ENCODE data around the gene C18orf54. TPM values are rescaled to one million over a fixed set of nuclear protein-coding genes. Genes with fewer than 3 reads are reported as not detected.

Gene C18orf54
- total and polyA plus RNA-seq, 2 donors (not counting 1 experiment from before 2014, with no cell fraction given): 2.8 to 5.6 TPM

- no peaks in the 10 kb centered on the region for H3K4me1 ChIP-seq (ENCODE audit: control insufficient read depth, extremely low read depth, insufficient read depth, low read length)
- peak overlapping the region; percentile 87 for H3K4me2 ChIP-seq (ENCODE audit: extremely low read depth, insufficient read depth, low read length)
- H3K9ac ChIP-seq (ENCODE audit: insufficient read depth, low read length): peak overlapping the region; percentile 65
- H3K27ac ChIP-seq (ENCODE audit: insufficient read depth, low read length): peak overlapping the region; percentile 84
- peak; percentile 20 to 39 for DNase-seq (ENCODE audit: low read depth in 2 of 2)
- H3K79me2 ChIP-seq (ENCODE audit: control insufficient read depth, insufficient read depth, low read length): peaks cover 14% of the 10 kb centered on the region
- no peaks in the 10 kb centered on the region for H4K20me1 ChIP-seq (ENCODE audit: control insufficient read depth, extremely low read depth, insufficient read depth, low read length)
- H3K27me3 ChIP-seq (ENCODE audit: control insufficient read depth, insufficient read depth, low read length): no peaks in the 10 kb centered on the region
- peak overlapping the region; percentile 73 to 96 (median 88) for H3K4me3 ChIP-seq (replicated peaks in 1 of 4; ENCODE audit: control extremely low read depth in 1 of 4, insufficient read depth in 1 of 4, low read depth in 3 of 4, low read length in 4 of 4)
- peak overlapping the region; percentile 97 for H2AFZ ChIP-seq (ENCODE audit: low read length)
- TF ChIP-seq CTCF (conservative IDR thresholded peaks at IDR 0.05 in 1 of 2, IDR thresholded peaks at IDR 0.05 in 1 of 2; ENCODE audit: low read depth in 1 of 2, low read length in 2 of 2) (no peak), EZH2 (IDR thresholded peaks at IDR 0.05; ENCODE audit: low read length, missing control alignments) (no peak)
- no peaks in the 10 kb centered on the region for H3K9me3 ChIP-seq (ENCODE audit: control insufficient read depth, insufficient read depth, low read depth, low read length)
- no peaks in the 10 kb centered on the region for H3K36me3 ChIP-seq (ENCODE audit: control insufficient read depth, insufficient read depth, low read length)
Observed at GRCh38 chr18:54358495-54359040, 862 bp downstream of the C18orf54 start.

GRCh38 chr18:54359233-54359632 is 1.5 kb downstream of the C18orf54 start:
- Histone ChIP-seq H3K27me3 (ENCODE audit: control insufficient read depth, insufficient read depth, low read length) (no peaks in the 10 kb centered on the region), H3K4me3 (replicated peaks in 1 of 4; ENCODE audit: control extremely low read depth in 1 of 4, insufficient read depth in 1 of 4, low read depth in 3 of 4, low read length in 4 of 4) (peak overlapping the region; percentile 73 to 96 (median 88)), H3K36me3 (ENCODE audit: control insufficient read depth, insufficient read depth, low read length) (no peaks in the 10 kb centered on the region), H3K27ac (ENCODE audit: insufficient read depth, low read length) (peak overlapping the region; percentile 84), H3K4me1 (ENCODE audit: control insufficient read depth, extremely low read depth, insufficient read depth, low read length) (no peaks in the 10 kb centered on the region), H3K9ac (ENCODE audit: insufficient read depth, low read length) (no peak overlapping the region), H2AFZ (ENCODE audit: low read length) (peak overlapping the region; percentile 97), H3K79me2 (ENCODE audit: control insufficient read depth, insufficient read depth, low read length) (peaks cover 14% of the 10 kb centered on the region), H3K4me2 (ENCODE audit: extremely low read depth, insufficient read depth, low read length) (peak overlapping the region; percentile 87), H3K9me3 (ENCODE audit: control insufficient read depth, insufficient read depth, low read depth, low read length) (no peaks in the 10 kb centered on the region), H4K20me1 (ENCODE audit: control insufficient read depth, extremely low read depth, insufficient read depth, low read length) (no peaks in the 10 kb centered on the region)
- no peak for TF ChIP-seq EZH2 (IDR thresholded peaks at IDR 0.05; ENCODE audit: low read length, missing control alignments)
- TF ChIP-seq CTCF (conservative IDR thresholded peaks at IDR 0.05 in 1 of 2, IDR thresholded peaks at IDR 0.05 in 1 of 2; ENCODE audit: low read depth in 1 of 2, low read length in 2 of 2): no peak
- DNase-seq (ENCODE audit: low read depth in 2 of 2): peak; percentile 26 to 50

GRCh38 chr18:54360406-54360805 is 2.7 kb downstream of the C18orf54 start:
- Histone ChIP-seq H3K36me3 (ENCODE audit: control insufficient read depth, insufficient read depth, low read length) (no peaks in the 10 kb centered on the region), H3K9ac (ENCODE audit: insufficient read depth, low read length) (no peak overlapping the region), H3K4me3 (replicated peaks in 1 of 4; ENCODE audit: control extremely low read depth in 1 of 4, insufficient read depth in 1 of 4, low read depth in 3 of 4, low read length in 4 of 4) (no peak overlapping the region), H3K79me2 (ENCODE audit: control insufficient read depth, insufficient read depth, low read length) (peaks cover 14% of the 10 kb centered on the region), H2AFZ (ENCODE audit: low read length) (peak overlapping the region; percentile 40), H3K27ac (ENCODE audit: insufficient read depth, low read length) (no peak overlapping the region), H4K20me1 (ENCODE audit: control insufficient read depth, extremely low read depth, insufficient read depth, low read length) (no peaks in the 10 kb centered on the region), H3K27me3 (ENCODE audit: control insufficient read depth, insufficient read depth, low read length) (no peaks in the 10 kb centered on the region), H3K4me1 (ENCODE audit: control insufficient read depth, extremely low read depth, insufficient read depth, low read length) (no peaks in the 10 kb centered on the region), H3K4me2 (ENCODE audit: extremely low read depth, insufficient read depth, low read length) (no peak overlapping the region), H3K9me3 (ENCODE audit: control insufficient read depth, insufficient read depth, low read depth, low read length) (no peaks in the 10 kb centered on the region)
- DNase-seq (ENCODE audit: low read depth in 2 of 2): peak; percentile 8 to 25
- no peak for TF ChIP-seq EZH2 (IDR thresholded peaks at IDR 0.05; ENCODE audit: low read length, missing control alignments)
- TF ChIP-seq CTCF (conservative IDR thresholded peaks at IDR 0.05 in 1 of 2, IDR thresholded peaks at IDR 0.05 in 1 of 2; ENCODE audit: low read depth in 1 of 2, low read length in 2 of 2): no peak
